HG03439 (cell line): ENCODE results near the gene XXYLT1.

ENCODE experiments used
- ATAC-seq: cut with Tn5 transposase; IDR thresholded peaks from one replicate; pipeline ENCODE4 v1.9.1; 2021; ENCODE audit warnings: mild to moderate bottlenecking, moderate library complexity; ENCODE audit not compliant: unreplicated experiment

XXYLT1 gene

GRCh38 chr3:195253923-195254432, 17.0 kb downstream of the XXYLT1 start:
- ATAC-seq: no peak

GRCh38 chr3:195251336-195252065, 19.5 kb downstream of the XXYLT1 start:
- ATAC-seq: no peak

DNA sequence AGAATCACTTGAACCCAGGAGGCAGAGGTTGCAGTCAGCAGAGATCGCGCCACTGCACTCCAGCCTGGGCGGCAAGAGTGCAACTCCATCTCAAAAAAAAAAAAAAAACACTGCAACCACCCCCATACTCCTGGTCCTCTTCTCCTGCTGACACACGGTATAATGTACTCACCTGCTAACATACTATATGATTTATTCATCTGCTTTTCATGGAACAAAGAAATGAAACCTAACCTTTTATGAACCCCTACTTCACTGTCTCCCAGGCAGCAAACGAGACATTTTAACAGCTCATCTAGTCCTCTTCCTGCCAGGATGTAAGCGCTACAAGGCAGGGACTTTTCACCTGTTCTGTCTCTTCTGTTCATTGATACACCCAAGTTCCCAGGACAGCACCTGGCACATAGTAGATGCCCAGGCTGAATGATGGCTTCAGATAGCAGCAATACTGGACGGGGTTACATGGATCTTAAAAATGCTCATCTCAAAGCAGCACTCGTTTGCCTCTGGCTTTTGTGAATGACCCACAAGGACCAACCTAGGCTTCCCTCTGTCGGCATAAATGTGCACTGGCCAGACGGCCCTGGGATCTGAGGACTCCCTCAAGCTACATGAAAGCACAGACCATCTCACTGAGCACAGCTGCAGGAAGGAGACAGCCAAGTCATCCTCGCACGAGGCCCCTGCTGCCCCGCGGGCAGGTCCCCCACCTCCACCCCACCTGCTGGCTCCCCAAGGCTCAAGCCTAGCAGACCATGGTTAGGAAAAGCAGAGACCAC, 20.3 kb downstream of the XXYLT1 start:
- no peak for ATAC-seq

DNA sequence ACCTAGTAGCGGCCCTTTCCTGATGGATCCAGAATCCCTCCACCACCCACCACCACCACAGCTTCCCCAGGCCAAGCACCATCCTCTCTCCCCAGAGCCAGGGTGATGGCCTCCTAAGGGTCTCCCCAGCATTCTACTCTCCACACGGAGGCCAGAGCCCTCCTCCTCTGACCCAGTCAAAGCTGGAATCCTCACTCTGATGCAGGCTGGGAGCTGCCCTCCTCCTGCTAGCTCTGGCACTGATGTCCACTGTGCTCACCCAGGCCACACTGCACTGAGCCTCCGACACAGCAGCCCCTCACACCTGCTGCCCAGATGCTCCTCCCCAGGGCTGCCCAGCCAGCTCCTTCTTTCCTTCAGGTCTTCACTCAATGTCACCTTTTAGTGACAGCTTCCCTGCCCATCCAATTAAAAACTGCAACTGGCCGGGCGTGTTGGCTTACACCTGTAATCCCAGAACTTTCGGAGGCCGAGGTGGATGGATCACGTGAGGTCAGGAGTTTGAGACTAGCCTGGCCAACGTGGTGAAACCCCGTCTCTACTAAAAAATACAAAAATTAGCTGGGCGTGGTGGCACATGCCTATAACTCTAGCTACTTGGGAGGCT, 21.0 kb downstream of the XXYLT1 start:
- no peak for ATAC-seq

- no peak for ATAC-seq
Observed at GRCh38 chr3:195249057-195249770, 21.7 kb downstream of the XXYLT1 start.

GRCh38 chr3:195248281-195248680, 22.7 kb downstream of the XXYLT1 start:
- no peak for ATAC-seq

DNA sequence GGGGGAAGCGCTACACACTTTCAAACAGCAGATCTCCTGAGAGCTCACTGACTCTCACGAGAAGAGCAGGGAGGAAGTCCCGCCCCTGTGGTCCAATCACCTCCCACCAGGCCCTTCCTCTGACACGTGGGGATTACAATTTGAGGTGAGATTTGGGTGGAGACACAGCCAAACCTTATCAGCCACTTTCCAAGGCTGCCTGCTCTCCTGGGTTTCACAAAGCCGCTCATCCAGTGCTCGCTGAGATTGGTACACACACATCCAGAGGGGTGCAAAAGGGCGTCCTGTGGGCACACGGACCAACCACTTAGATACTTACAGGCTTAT, 23.1 kb downstream of the XXYLT1 start:
- no peak for ATAC-seq

DNA sequence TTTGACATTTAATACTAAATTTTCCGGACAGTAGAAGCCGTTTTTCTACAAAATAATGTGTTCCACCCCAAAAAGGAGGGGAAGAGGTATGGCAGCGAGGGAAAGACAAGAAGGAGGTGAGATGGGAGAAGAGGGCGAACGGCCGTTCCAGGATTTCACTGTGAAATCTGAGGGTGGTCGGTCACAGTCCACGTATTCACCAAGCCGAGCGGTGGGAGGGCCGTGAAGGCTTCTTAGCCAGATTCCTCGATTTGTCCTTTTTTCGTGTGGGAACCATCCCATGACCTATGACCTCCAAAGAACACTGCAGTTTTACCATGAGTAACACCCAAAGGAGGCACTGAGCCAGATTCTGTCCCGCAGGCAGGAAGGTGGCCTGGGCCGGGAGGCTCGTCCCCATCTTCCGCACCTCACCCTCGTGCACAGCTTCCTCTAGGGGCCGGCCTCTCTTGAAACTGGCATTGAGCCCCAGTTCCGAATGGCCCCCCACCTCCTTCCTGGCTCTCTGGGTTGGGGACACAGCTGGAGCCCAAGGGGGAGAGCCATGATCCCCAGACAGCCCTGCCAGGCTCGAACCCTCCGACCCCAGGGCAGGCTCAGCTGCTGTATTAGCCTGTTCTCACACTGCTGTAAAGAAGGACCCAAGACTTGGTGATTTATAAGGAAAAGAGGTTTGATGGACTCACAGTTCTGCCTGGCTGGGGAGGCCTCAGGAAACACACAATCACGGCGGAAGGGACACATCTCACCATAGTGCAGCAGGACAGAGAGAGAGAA, 23.7 kb downstream of the XXYLT1 start:
- no peak for ATAC-seq

DNA sequence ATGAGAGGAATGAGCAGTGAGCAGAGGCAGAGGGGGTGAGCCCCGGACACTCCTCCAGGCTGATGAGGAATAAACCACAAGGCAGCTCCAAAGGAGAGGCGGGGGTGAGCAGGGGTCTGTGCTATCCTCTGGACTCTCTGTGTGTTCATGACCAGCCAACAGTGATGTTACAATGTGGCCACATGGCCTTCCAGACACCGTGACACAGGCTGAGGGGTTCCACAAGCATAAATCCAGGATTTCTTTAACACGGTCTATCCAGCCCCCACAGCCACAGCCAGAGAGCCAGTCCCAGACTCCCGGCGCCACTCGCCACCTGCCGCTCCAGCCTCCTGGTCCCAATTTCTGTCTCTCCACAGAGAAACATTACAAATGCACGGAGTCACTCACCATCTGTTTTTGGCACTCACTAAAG, 24.4 kb downstream of the XXYLT1 start:
- no peak for ATAC-seq

- no peak for ATAC-seq
Observed at GRCh38 chr3:195245531-195245951, 25.4 kb downstream of the XXYLT1 start.

DNA sequence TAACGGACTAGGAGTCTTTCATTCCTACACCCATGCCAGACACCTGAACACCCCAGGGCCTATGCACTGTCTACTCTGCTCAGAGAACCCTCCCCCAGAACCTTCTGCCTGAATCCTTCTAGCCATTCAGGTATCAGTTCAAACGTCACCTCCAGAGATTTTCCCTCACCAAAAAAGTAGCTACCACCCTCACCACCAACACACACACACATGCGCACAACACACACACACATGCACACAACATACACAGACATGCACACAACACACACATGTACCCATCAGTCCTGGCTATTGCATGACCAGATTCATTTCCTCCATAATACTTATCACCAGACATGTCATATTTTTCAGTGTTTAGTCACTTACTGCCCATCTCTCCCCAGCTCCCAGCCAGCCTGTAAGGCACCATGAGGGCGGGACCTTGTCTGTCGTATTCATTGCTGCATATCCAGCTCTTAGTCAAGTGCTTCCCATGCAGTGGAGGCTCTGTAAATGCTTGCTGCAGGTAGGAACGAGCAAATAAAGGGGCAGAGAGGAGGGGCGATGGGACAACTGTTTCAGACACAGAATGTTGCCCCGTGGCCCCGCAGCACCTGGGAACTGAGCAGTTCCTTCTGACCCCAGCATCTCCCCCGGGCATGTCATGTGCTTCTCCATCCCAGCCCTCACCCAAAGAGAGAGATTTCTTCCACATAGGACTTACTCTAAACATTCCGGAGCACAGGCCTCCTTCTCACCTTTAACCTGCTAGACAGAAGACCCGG, 29.2 kb downstream of the XXYLT1 start:
- no peak for ATAC-seq

DNA sequence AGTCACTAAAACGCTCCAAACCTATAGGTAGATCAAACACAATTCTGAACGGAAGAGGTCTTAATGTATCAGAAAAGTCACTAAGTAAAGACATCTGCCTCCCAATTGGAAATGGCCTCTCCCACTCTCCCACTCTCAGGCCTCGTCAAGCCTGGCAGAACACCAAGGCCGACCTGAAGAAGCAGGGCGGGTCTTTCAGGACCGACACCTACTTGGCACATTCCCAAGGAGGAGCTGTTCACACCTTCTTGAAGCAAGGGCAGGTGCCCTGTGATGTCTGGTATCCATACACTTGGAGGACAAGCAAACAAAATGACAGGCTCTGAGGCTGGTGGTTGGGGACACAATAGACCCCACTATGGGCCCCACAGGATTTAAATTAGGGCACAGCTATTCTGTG, 30.0 kb downstream of the XXYLT1 start:
- ATAC-seq: no peak

GRCh38 chr3:195240171-195240701, 30.7 kb downstream of the XXYLT1 start:
- ATAC-seq: no peak

DNA sequence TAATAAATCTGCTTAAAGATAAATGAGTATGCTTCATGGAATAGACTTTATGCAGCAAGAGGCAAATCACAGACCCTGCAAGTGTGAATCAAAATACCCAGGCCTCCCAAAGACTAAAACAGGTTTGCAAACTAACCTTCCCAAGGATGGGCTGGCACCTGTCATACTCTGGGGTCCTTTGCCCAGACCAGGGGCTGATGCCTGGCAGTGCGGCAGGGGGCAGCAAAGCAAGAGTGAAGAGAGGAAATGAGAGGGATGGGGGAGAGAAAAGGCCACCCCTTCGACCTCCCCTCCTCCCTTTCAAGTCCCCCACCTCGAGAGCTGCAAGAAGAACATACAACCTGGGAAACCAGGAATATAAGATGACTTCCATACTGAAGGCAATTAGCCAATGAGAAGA, 31.8 kb downstream of the XXYLT1 start:
- ATAC-seq: no peak

- ATAC-seq: no peak
Observed at GRCh38 chr3:195238586-195239118, 32.3 kb downstream of the XXYLT1 start.

GRCh38 chr3:195238081-195238571, 32.8 kb downstream of the XXYLT1 start:
- no peak for ATAC-seq

DNA sequence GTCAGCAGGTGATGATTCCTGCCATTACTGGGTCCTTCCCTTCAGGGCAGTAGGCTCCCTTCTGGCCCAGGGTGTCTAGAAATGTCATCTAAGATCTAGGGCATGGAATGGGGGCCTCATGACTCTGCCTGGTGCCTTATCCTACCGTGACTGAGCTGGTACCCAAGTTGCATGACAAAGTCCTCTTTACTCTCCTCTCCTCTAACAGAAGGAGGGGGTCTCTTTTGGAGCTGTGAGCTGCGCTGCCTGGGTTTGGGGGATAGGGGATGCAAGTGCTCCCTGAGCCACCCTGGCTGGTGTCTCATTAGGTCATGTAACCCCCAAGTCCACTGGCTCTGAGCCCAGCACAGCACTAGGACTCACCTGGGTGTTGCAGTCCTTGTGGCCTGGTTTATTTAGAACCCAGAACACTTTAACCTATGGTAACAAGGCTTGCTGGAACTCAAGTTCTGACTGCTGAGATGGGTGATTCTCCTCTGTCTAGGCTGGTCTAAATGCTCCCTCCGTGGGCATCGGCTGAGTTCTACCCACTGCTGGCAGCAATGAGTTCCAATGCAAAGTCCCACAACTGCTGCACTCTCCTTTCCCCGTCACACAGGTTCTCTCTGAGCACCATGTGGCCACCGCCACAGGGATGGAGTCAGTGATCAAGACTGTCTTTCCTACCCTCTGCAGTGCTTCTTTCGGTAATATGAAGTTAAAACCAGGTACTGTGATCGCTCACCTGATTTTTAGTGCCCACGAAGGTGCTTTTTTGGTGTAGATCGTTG, 34.0 kb downstream of the XXYLT1 start:
- ATAC-seq: no peak

DNA sequence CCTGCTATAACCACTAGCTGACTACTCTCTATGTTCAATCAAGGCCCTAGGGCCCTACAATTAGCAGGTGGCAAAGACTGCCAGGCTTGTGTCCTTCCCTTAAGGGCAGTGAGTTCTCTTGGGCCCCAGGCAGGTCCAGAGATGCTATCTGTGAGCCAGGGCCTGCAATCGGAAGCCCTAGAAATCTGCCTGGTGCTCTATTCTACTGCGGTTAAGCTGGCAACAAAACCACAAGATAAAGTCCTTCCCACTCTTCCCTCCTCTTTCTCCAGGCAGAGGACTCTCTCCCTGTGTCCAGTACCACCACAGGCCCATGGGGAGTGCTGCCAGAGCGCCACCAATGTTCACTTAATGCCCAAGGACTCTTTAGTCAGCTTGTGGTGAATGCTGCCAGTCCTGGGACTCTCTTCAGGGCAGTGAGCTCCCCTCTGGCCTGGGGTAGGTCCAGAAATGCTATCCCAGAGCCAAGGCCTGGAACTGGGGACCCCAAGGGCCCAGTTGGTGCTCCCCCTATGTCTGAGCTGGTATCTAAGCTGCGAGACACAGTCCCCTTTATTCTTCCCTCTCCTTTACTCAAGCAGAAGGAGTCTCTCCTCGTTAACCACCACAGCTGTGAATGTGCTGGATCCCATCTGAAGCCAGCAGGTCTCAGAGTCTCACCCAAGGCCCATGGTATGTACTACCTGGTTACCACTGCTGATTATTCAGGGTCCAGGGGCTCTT, 34.7 kb downstream of the XXYLT1 start:
- ATAC-seq: no peak
